ENCODE data around the gene MAPKAPK2. TPM values are rescaled to one million over a fixed set of nuclear protein-coding genes. Genes with fewer than 3 reads are reported as not detected.

MAPKAPK2 gene
- total RNA-seq, 1 donor from 2014 or later: 77.7 TPM

DNA sequence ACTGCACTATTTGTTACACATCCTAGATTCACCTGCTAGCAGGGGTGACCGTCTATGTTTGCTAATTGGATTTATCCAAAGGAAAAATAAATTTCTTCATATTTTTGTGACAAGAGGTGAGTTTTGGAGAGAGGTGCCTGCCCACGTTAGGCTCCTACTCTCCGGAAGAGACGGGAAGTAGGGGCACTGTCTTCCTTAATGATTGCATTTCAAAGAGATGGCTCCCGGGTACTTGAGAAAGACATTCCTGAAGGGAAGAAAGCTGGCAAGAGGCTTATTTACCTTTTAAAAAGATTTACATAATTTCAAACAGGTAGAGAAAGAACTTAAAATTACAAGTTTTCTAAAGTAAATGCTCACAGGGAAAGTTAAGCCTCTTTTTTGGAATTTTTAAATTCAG lies 67.2 kb downstream of the MAPKAPK2 start:
- no peak for DNase-seq (ENCODE audit: low read depth, low spot score)
- H3K36me3 Mint-ChIP-seq (ENCODE audit: low read depth): no peaks in the 10 kb centered on the region
- no peak overlapping the region for H3K4me3 Mint-ChIP-seq
- no peak overlapping the region for H3K27ac Mint-ChIP-seq (ENCODE audit: unreplicated experiment)
- TF ChIP-seq CTCF (conservative IDR thresholded peaks at IDR 0.05): no peak
- H3K4me1 Mint-ChIP-seq: no peaks in the 10 kb centered on the region
- H3K9me3 Mint-ChIP-seq: peaks cover 6% of the 10 kb centered on the region
- no peaks in the 10 kb centered on the region for H3K27me3 Mint-ChIP-seq (ENCODE audit: low read depth)

DNA sequence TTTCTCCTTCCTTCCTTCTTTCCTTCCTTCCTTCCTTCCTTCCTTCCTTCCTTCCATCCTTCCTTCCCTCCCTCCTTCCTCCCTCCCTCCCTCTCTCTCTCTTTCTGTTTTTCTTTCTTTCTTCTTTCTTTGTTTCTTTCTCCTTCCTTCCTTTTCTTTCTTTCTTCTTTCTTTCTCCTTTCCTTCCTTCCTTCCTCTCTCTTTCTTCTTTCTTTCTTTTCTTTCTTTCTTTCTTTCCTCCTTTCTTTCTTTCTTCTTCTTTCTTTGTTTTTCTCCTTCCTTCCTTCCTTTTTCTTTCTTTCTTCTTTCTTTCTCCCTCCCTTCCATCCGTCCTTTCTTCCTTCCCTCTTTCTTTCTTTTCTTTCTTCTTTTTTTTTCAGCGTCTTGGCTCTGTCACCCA lies 67.8 kb downstream of the MAPKAPK2 start:
- no peaks in the 10 kb centered on the region for H3K4me1 Mint-ChIP-seq
- H3K27ac Mint-ChIP-seq (ENCODE audit: unreplicated experiment): no peak overlapping the region
- H3K9me3 Mint-ChIP-seq: peaks cover 6% of the 10 kb centered on the region
- TF ChIP-seq CTCF (conservative IDR thresholded peaks at IDR 0.05): no peak
- H3K4me3 Mint-ChIP-seq: no peak overlapping the region
- no peaks in the 10 kb centered on the region for H3K36me3 Mint-ChIP-seq (ENCODE audit: low read depth)
- DNase-seq (ENCODE audit: low read depth, low spot score): no peak
- no peaks in the 10 kb centered on the region for H3K27me3 Mint-ChIP-seq (ENCODE audit: low read depth)

DNA sequence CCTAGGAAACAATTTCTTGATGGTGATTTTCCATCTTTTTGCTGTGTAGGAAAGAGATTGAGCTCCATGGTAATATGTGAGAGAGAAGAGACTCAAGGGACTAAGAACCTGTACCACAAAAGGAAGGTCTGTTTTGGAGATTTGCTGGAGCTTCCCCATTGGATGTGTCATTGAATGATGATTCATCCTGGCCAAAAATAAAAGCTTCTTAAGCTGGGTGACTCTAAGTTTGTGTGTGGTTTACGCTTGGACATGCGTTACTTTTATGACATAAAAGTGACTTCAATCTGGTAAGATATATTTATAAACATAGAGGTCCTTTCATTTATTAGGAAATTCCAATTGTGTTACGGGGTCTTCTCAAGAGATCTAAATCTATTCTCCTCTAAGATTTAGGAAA lies 68.4 kb downstream of the MAPKAPK2 start:
- Mint-ChIP-seq H3K36me3 (ENCODE audit: low read depth) (no peaks in the 10 kb centered on the region), H3K4me3 (no peak overlapping the region), H3K9me3 (peaks cover 6% of the 10 kb centered on the region), H3K4me1 (no peaks in the 10 kb centered on the region), H3K27ac (ENCODE audit: unreplicated experiment) (no peak overlapping the region), H3K27me3 (ENCODE audit: low read depth) (no peaks in the 10 kb centered on the region)
- no peak for DNase-seq (ENCODE audit: low read depth, low spot score)
- no peak for TF ChIP-seq CTCF (conservative IDR thresholded peaks at IDR 0.05)

- Mint-ChIP-seq H3K27ac (ENCODE audit: unreplicated experiment) (no peak overlapping the region), H3K4me3 (no peak overlapping the region), H3K36me3 (ENCODE audit: low read depth) (no peaks in the 10 kb centered on the region), H3K9me3 (peaks cover 6% of the 10 kb centered on the region), H3K27me3 (ENCODE audit: low read depth) (no peaks in the 10 kb centered on the region), H3K4me1 (no peaks in the 10 kb centered on the region)
- TF ChIP-seq CTCF (conservative IDR thresholded peaks at IDR 0.05): no peak
- no peak for DNase-seq (ENCODE audit: low read depth, low spot score)
Observed at GRCh38 chr1:206754011-206754410, 69.3 kb downstream of the MAPKAPK2 start.

DNA sequence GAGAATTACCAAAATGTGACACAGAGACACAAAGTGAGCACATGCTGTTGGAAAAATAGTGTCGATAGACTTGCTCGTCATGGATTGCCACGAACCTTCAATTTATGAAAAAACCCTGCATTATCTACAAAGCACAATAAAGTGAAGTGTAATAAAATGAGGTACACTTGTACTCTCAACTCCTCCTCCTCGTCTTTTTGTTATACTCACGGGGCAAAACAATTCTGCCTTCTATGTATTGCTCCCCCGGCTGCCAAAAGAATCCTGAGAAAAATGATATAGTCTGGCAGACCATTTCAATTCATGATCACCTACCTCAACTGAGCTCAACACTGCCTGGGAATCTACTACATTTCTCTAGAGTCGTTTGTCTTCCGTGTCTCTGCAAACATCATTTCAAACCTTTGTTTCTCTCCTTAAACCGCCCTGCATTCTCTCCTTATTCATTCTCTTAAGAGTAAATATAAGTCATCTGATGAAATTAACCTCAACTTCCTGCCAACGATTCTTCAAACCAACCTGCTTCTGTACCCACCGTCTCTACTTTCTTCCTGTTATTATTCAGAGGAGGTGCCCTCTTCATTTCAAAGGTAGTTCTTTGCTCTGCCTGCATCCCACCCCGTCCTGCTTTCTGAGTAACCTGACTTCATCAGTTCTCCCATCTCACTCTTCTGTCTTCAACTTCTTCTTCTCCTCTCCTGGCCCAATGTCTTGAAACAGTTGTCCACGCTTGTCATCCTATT lies 73.0 kb downstream of the MAPKAPK2 start:
- H3K27ac Mint-ChIP-seq (ENCODE audit: unreplicated experiment): no peak overlapping the region
- peaks cover 5% of the 10 kb centered on the region for H3K27me3 Mint-ChIP-seq (ENCODE audit: low read depth)
- TF ChIP-seq CTCF (conservative IDR thresholded peaks at IDR 0.05): no peak
- H3K4me3 Mint-ChIP-seq: no peak overlapping the region
- H3K4me1 Mint-ChIP-seq: no peaks in the 10 kb centered on the region
- DNase-seq (ENCODE audit: low read depth, low spot score): no peak
- peaks cover 6% of the 10 kb centered on the region for H3K9me3 Mint-ChIP-seq
- H3K36me3 Mint-ChIP-seq (ENCODE audit: low read depth): no peaks in the 10 kb centered on the region

Measured in neural crest cell (in vitro differentiated cells).